PC-3 (cell line): ENCODE measurements around the gene NR5A2. TPM values are rescaled to one million over a fixed set of nuclear protein-coding genes. Genes with fewer than 3 reads are reported as not detected.
A peak's percentile ranks its signal among the peaks of the same experiment; 100 is the strongest.

Experiments
- ATAC-seq: fragments of 200-7000 bp; cut with Tn5 transposase; 2 replicates; pipeline ENCODE4 v1.9.1; 2020; ENCODE audit warnings: mild to moderate bottlenecking, moderate library complexity
- Bru-seq: library from RNA; stranded (reverse); fragments of 400-500 nt; gene quantifications from one replicate; lab custom pipeline; 2021; lab: Mats Ljungman, UMichigan
- BruChase-seq, 2 experiments: library from RNA; stranded (reverse); fragments of 400-500 nt; gene quantifications; one replicate each; lab custom pipeline; 2021; lab: Mats Ljungman, UMichigan
- BruUV-seq: library from RNA; stranded (reverse); fragments of 400-500 nt; replicated peaks from 2 replicates; lab custom pipeline; 2021; lab: Mats Ljungman, UMichigan
- CTCF ChIA-PET: fragments of 300-600 bp; sonication (Branson Sonifier 250); formaldehyde crosslinking; loops from one replicate; lab custom pipeline; 2022; ENCODE audit warnings: antibody characterized with exemption; lab: Charles Lee
- POLR2A ChIA-PET: fragments of 300-600 bp; sonication (Branson Sonifier 250); formaldehyde crosslinking; loops from one replicate; lab custom pipeline; 2022; ENCODE audit warnings: antibody characterized with exemption; ENCODE audit not compliant: unreplicated experiment; lab: Charles Lee
- DNase-seq: peaks from one replicate; pipeline ENCODE4 v3.0.0-alpha.2; 2015
- H2AFZ ChIP-seq: fragments of 300-600 bp; sonication (generic); 2 replicates; pipeline ENCODE4 v1.6.0; 2016; ENCODE audit warnings: antibody characterized with exemption, low read length
- H3F3A ChIP-seq: fragments of 300-600 bp; sonication (generic); one replicate; pipeline ENCODE4 v1.6.0; 2017; ENCODE audit warnings: antibody characterized with exemption, low read length, control low read depth, mild to moderate bottlenecking; ENCODE audit not compliant: unreplicated experiment
- H3K27ac ChIP-seq: fragments of 300-600 bp; sonication (generic); 2 replicates; pipeline ENCODE4 v1.5.1; 2016; ENCODE audit warnings: mild to moderate bottlenecking, low read length
- H3K27me3 ChIP-seq: fragments of 300-600 bp; sonication (generic); 2 replicates; pipeline ENCODE4 v1.6.1; 2016; ENCODE audit warnings: low read length, mixed read lengths
- H3K36me3 ChIP-seq: fragments of 300-600 bp; sonication (generic); 2 replicates; pipeline ENCODE4 v1.6.1; 2016; ENCODE audit warnings: low read depth, mixed run types, low read length, mixed read lengths
- H3K4me1 ChIP-seq: fragments of 300-600 bp; sonication (generic); 2 replicates; pipeline ENCODE4 v1.5.1; 2016; ENCODE audit warnings: low read length; ENCODE audit not compliant: insufficient read depth
- H3K4me2 ChIP-seq: fragments of 300-600 bp; sonication (generic); 2 replicates; pipeline ENCODE4 v1.6.0; 2016; ENCODE audit warnings: low read length
- H3K4me3 ChIP-seq: fragments of 300-600 bp; sonication (generic); 2 replicates; pipeline ENCODE4 v1.5.1; 2016; ENCODE audit warnings: mild to moderate bottlenecking, low read length, mixed read lengths
- H3K79me2 ChIP-seq: fragments of 300-600 bp; sonication (generic); 2 replicates; pipeline ENCODE4 v1.6.1; 2017; ENCODE audit warnings: low read length, mixed read lengths
- H3K9ac ChIP-seq: fragments of 300-600 bp; sonication (generic); 2 replicates; pipeline ENCODE4 v1.6.0; 2016; ENCODE audit warnings: mild to moderate bottlenecking, low read length
- H3K9me2 ChIP-seq: fragments of 300-600 bp; sonication (generic); replicated peaks from 2 replicates; pipeline ENCODE4 v1.6.1; 2016; ENCODE audit warnings: mixed run types, low read length, mixed read lengths
- H3K9me3 ChIP-seq: fragments of 300-600 bp; sonication (generic); 2 replicates; pipeline ENCODE4 v1.6.1; 2016; ENCODE audit warnings: low read length, mixed read lengths
- H4K20me1 ChIP-seq: fragments of 300-600 bp; sonication (generic); 2 replicates; pipeline ENCODE4 v1.6.1; 2016; ENCODE audit warnings: low read length, mixed read lengths
- CTCF ChIP-seq: fragments of 300-600 bp; sonication (generic); conservative IDR thresholded peaks from 2 replicates; pipeline ENCODE4 v1.5.1; 2017; ENCODE audit warnings: antibody characterized with exemption, low read depth, mild to moderate bottlenecking, low read length
- EZH2 ChIP-seq: fragments of 300-600 bp; sonication (generic); IDR thresholded peaks from one replicate; pipeline ENCODE4 v1.6.1; 2017; ENCODE audit warnings: antibody characterized with exemption, mild to moderate bottlenecking, low read length; ENCODE audit not compliant: unreplicated experiment
- EZH2phosphoT487 ChIP-seq: fragments of 300-600 bp; sonication (generic); IDR thresholded peaks from 2 replicates; pipeline ENCODE4 v1.6.1; 2018; ENCODE audit warnings: mild to moderate bottlenecking, antibody characterized with exemption, low read length, borderline replicate concordance
- intact Hi-C: fragments of 100-400 bp; cut with micrococcal nuclease; formaldehyde crosslinking; loops from 2 replicates; pipeline ENCODE4 v1.9.0; 2023
- long read RNA-seq: library from polyadenylated mRNA; unstranded; transcript quantifications from one replicate; pipeline ENCODE4 v2.0.0, GENCODE V29; 2021; ENCODE audit not compliant: unreplicated experiment
- total RNA-seq: library from RNA; depleted of rRNA; stranded (reverse); fragments of >200 nt; gene quantifications from 2 replicates; pipeline ENCODE4 v1.2.3, GENCODE V29; 2014; rRNA removed

Gene NR5A2
- total RNA-seq (0.36 and 0.40 TPM in 2 replicates), Bru-seq, nascent RNA (percentile 25 among the genes with signal in this experiment), BruChase-seq, experiment 1, labeled RNA remaining after a 6-hour chase (percentile 22 among the genes with signal in this experiment), BruChase-seq, experiment 2, labeled RNA remaining after a 2-hour chase (percentile 25 among the genes with signal in this experiment)
- long read RNA-seq, partial matches to known transcripts: 1 of 2 reads
- long read RNA-seq, other reads (novel, unspliced or antisense): 1 of 2 reads

GRCh38 chr1:200027264-200027823, at the start of gene NR5A2:
NR5A2 (plus strand) TSS chr1:200027710; CDS start chr1:200027848, 138 bp downstream.
- peak within 1 kb of the TSS; percentile 65 for H3K4me3 ChIP-seq
- peaks cover 12% of the 10 kb centered on the region for H3K4me1 ChIP-seq
- BruUV-seq: no TSS peak
- DNase-seq: no peak
- peaks cover 36% of the 10 kb centered on the region for H3K27me3 ChIP-seq
- intact Hi-C loops: loop anchor here (5.0 to 10.0 kb wide), 3 partner anchors 105 to 340 kb away; no protein-coding TSS in a partner anchor
- peak within 1 kb of the TSS; percentile 82 for H3K4me2 ChIP-seq
- H3K27ac ChIP-seq: no peak within 1 kb of the TSS
- no peaks in the 10 kb centered on the region for H3F3A ChIP-seq
- CTCF ChIA-PET: no interaction called here
- peak within 1 kb of the TSS; percentile 89 for H2AFZ ChIP-seq
- no peaks in the 10 kb centered on the region for H3K79me2 ChIP-seq
- POLR2A ChIA-PET: no interaction called here
- TF ChIP-seq EZH2phosphoT487 (no peak), CTCF (no peak)
- no peaks in the 10 kb centered on the region for H3K9me3 ChIP-seq
- H3K9ac ChIP-seq: peak within 1 kb of the TSS; percentile 4; the same call in 1 of the 2 replicates
- H4K20me1 ChIP-seq: no peaks in the 10 kb centered on the region
- H3K36me3 ChIP-seq: no peaks in the 10 kb centered on the region
- no peak for ATAC-seq
- no peaks in the 10 kb centered on the region for H3K9me2 ChIP-seq

GRCh38 chr1:199978408-199978940, 49.0 kb upstream of the NR5A2 start:
- Histone ChIP-seq H4K20me1 (no peaks in the 10 kb centered on the region), H3K4me2 (no peak overlapping the region), H3K36me3 (no peaks in the 10 kb centered on the region), H3K79me2 (no peaks in the 10 kb centered on the region), H3K4me3 (no peak overlapping the region), H3F3A (no peaks in the 10 kb centered on the region), H3K27ac (no peak overlapping the region), H3K9me2 (no peaks in the 10 kb centered on the region), H3K9ac (no peak overlapping the region), H3K4me1 (no peaks in the 10 kb centered on the region), H3K9me3 (no peaks in the 10 kb centered on the region), H3K27me3 (0 out of 2 replicates have a peak, but pooled peaks cover 4% of the 10 kb centered on the region), H2AFZ (no peak overlapping the region)
- ATAC-seq (no peak), DNase-seq (no peak)
- CTCF ChIA-PET: no interaction called here
- TF ChIP-seq CTCF (no peak), EZH2 (no peak), EZH2phosphoT487 (no peak)
- intact Hi-C loops: loop anchor here (10.0 kb wide), 1 partner anchor 196 kb away; no protein-coding TSS in a partner anchor
- BruUV-seq: no TSS peak
- POLR2A ChIA-PET: no interaction called here
